Neural progenitor cell (in vitro differentiated cells): ENCODE measurements around the gene PIP4K2A. TPM values are rescaled to one million over a fixed set of nuclear protein-coding genes. Genes with fewer than 3 reads are reported as not detected.
A peak's percentile ranks its signal among the peaks of the same experiment; 100 is the strongest.

ENCODE experiments used
- DNase-seq: peaks from one replicate; pipeline ENCODE4 v3.0.0-alpha.2; 2016; ENCODE audit warnings: low spot score
- H2AFZ ChIP-seq: fragments of 200-600 bp; sonication (generic); replicated peaks from 2 replicates; pipeline ENCODE4 v1.6.1; 2016; ENCODE audit warnings: antibody characterized with exemption
- H3F3A ChIP-seq: fragments of 200-600 bp; sonication (generic); 2 replicates; pipeline ENCODE4 v1.6.1; 2016; ENCODE audit warnings: antibody characterized with exemption, low read depth
- H3K27ac ChIP-seq: fragments of 200-600 bp; sonication (generic); 2 replicates; pipeline ENCODE4 v1.5.1; 2016; ENCODE audit warnings: mild to moderate bottlenecking
- H3K27me3 ChIP-seq: fragments of 200-600 bp; sonication (generic); 2 replicates; pipeline ENCODE4 v1.6.1; 2016; ENCODE audit warnings: mild to moderate bottlenecking, moderate library complexity
- H3K36me3 ChIP-seq: fragments of 200-600 bp; sonication (generic); 2 replicates; pipeline ENCODE4 v1.5.1; 2016
- H3K4me1 ChIP-seq: fragments of 200-600 bp; sonication (generic); 2 replicates; pipeline ENCODE4 v1.6.1; 2016; ENCODE audit warnings: mixed run types
- H3K4me2 ChIP-seq: fragments of 200-600 bp; sonication (generic); 2 replicates; pipeline ENCODE4 v1.6.1; 2016
- H3K4me3 ChIP-seq: fragments of 200-600 bp; sonication (generic); 2 replicates; pipeline ENCODE4 v1.5.1; 2016
- H3K79me2 ChIP-seq: fragments of 200-600 bp; sonication (generic); 2 replicates; pipeline ENCODE4 v1.6.1; 2016; ENCODE audit warnings: low read depth
- H3K9ac ChIP-seq: fragments of 200-600 bp; sonication (generic); 2 replicates; pipeline ENCODE4 v1.6.1; 2016
- H3K9me3 ChIP-seq: fragments of 200-600 bp; sonication (generic); 2 replicates; pipeline ENCODE4 v1.5.1; 2016; ENCODE audit warnings: low read depth
- H4K20me1 ChIP-seq: fragments of 200-600 bp; sonication (generic); 2 replicates; pipeline ENCODE4 v1.6.1; 2016; ENCODE audit warnings: low read depth
- H3K27ac Mint-ChIP-seq: 3 replicates; pipeline ENCODE4 v1.8.0; 2021; ENCODE audit warnings: mixed read lengths
- H3K27me3 Mint-ChIP-seq: 2 replicates; pipeline ENCODE4 v1.8.0; 2022; ENCODE audit warnings: low read depth, mild to moderate bottlenecking, inconsistent platforms, moderate library complexity, mixed read lengths; ENCODE audit not compliant: insufficient read depth
- H3K36me3 Mint-ChIP-seq: 3 replicates; pipeline ENCODE4 v1.8.0; 2021; ENCODE audit warnings: mixed read lengths
- H3K4me1 Mint-ChIP-seq: 3 replicates; pipeline ENCODE4 v1.8.0; 2021; ENCODE audit warnings: mixed read lengths
- H3K4me3 Mint-ChIP-seq: 3 replicates; pipeline ENCODE4 v1.8.0; 2021; ENCODE audit warnings: mild to moderate bottlenecking, moderate library complexity, mixed read lengths
- H3K9me3 Mint-ChIP-seq: 3 replicates; pipeline ENCODE4 v1.8.0; 2020; ENCODE audit warnings: mixed read lengths
- CTCF ChIP-seq: fragments of 200-600 bp; sonication (generic); IDR thresholded peaks from 2 replicates; pipeline ENCODE4 v1.5.1; 2017; ENCODE audit warnings: antibody characterized with exemption, mild to moderate bottlenecking
- EZH2 ChIP-seq: fragments of 200-600 bp; sonication (generic); IDR thresholded peaks from 2 replicates; pipeline ENCODE4 v1.6.1; 2017; ENCODE audit warnings: antibody characterized with exemption, mild to moderate bottlenecking, moderate library complexity
- EZH2phosphoT487 ChIP-seq: fragments of 200-600 bp; sonication (generic); IDR thresholded peaks from 2 replicates; pipeline ENCODE4 v1.6.1; 2017; ENCODE audit warnings: antibody characterized with exemption
- total RNA-seq: library from RNA; depleted of rRNA; stranded (reverse); fragments of >200 nt; gene quantifications from 2 replicates; pipeline ENCODE4 v1.2.3, GENCODE V29; 2015; ENCODE audit warnings: low replicate concordance

Gene PIP4K2A
- total RNA-seq, 1 donor from 2014 or later = 37.6 TPM

DNA sequence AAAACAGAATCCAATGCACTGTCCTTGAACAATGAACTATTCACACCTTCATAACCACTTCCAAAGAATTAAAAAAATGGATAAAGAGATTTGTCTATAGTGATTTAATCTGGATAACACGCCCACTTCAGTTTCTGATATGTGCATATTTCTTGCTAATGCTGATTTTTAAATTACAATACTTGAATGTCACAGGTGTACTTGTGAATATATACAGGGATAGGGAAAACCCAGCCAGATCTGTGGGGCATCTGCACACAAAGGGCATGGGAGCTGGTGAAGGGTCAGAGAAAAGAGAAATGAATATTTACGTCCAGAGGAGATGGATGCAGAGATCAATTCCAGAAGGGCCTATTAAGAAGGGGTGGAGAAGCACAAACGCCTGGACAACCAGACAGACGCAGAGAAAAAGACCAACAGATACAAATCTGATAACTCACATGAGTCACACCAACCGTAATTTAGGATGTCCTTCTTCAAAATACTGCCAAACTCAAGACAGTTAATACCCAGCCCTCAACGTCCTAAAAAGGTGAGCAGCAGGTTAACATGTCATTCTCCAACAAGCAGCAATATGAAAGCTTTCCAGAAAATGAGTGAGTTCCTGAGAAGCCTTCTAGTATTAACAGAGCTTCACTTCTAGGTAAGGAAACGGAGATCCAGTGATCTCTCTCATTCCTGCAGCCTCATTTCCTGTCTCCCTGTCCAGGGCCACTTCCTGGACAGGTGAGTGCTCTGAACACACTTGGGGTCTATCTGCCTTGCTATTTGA lies 41.9 kb downstream of the PIP4K2A start:
- Histone ChIP-seq H3K4me3 (no peak overlapping the region), H2AFZ (no peak overlapping the region), H3K9me3 (no peaks in the 10 kb centered on the region), H3K27me3 (no peaks in the 10 kb centered on the region), H3K9ac (no peak overlapping the region), H3K79me2 (peaks cover 90% of the 10 kb centered on the region), H3K36me3 (no peaks in the 10 kb centered on the region), H3K4me2 (no peak overlapping the region), H3K27ac (no peak overlapping the region), H3K4me1 (no peaks in the 10 kb centered on the region), H4K20me1 (peaks cover 22% of the 10 kb centered on the region), H3F3A (peaks cover 8% of the 10 kb centered on the region)
- Mint-ChIP-seq H3K27me3 (no peaks in the 10 kb centered on the region), H3K36me3 (no peaks in the 10 kb centered on the region), H3K4me1 (peaks cover 32% of the 10 kb centered on the region), H3K27ac (peak overlapping the region; percentile 53), H3K9me3 (no peaks in the 10 kb centered on the region), H3K4me3 (no peak overlapping the region)
- TF ChIP-seq EZH2phosphoT487 = no peak
- TF ChIP-seq CTCF = no peak
- TF ChIP-seq EZH2 = no peak
- DNase-seq = no peak

DNA sequence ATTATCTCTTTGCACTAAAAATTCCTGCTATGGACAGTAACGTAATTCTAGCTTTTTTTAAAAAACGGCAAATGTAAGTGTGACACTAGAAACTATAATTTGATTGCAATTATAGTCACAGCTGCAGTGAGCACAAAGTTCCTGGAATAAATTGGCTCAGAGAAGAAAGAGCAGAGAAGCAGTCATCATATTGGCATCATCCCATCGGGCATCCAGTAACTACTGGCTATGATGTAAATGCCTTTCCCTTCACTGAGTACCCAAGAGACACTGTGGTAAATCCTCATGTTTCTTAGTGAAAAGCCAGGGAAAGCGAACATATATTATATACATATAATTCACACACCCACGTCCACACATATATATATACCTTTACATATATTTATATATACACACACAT lies 43.6 kb downstream of the PIP4K2A start:
- Mint-ChIP-seq H3K27ac (no peak overlapping the region), H3K4me3 (no peak overlapping the region), H3K27me3 (no peaks in the 10 kb centered on the region), H3K9me3 (no peaks in the 10 kb centered on the region), H3K36me3 (no peaks in the 10 kb centered on the region), H3K4me1 (peaks cover 35% of the 10 kb centered on the region)
- H3K79me2 ChIP-seq = peaks cover 90% of the 10 kb centered on the region
- DNase-seq = no peak
- no peaks in the 10 kb centered on the region for H3K9me3 ChIP-seq
- no peak overlapping the region for H3K27ac ChIP-seq
- TF ChIP-seq CTCF (no peak), EZH2phosphoT487 (no peak), EZH2 (no peak)
- no peaks in the 10 kb centered on the region for H3K4me1 ChIP-seq
- no peaks in the 10 kb centered on the region for H3K27me3 ChIP-seq
- no peak overlapping the region for H3K9ac ChIP-seq
- H2AFZ ChIP-seq = no peak overlapping the region
- no peaks in the 10 kb centered on the region for H3K36me3 ChIP-seq
- H3F3A ChIP-seq = peaks cover 8% of the 10 kb centered on the region
- H3K4me2 ChIP-seq = no peak overlapping the region
- H4K20me1 ChIP-seq = peaks cover 22% of the 10 kb centered on the region
- H3K4me3 ChIP-seq = no peak overlapping the region

GRCh38 chr10:22669163-22669711 lies 45.1 kb downstream of the PIP4K2A start:
- Histone ChIP-seq H3F3A (peaks cover 8% of the 10 kb centered on the region), H3K27me3 (no peaks in the 10 kb centered on the region), H4K20me1 (peaks cover 22% of the 10 kb centered on the region), H3K4me3 (no peak overlapping the region), H3K4me2 (no peak overlapping the region), H3K4me1 (no peaks in the 10 kb centered on the region), H3K27ac (no peak overlapping the region), H3K9me3 (no peaks in the 10 kb centered on the region), H3K36me3 (no peaks in the 10 kb centered on the region), H2AFZ (no peak overlapping the region), H3K9ac (no peak overlapping the region), H3K79me2 (peaks cover 93% of the 10 kb centered on the region)
- no peaks in the 10 kb centered on the region for H3K27me3 Mint-ChIP-seq
- peaks cover 35% of the 10 kb centered on the region for H3K4me1 Mint-ChIP-seq
- no peak for TF ChIP-seq CTCF
- TF ChIP-seq EZH2 = no peak
- no peak for TF ChIP-seq EZH2phosphoT487
- DNase-seq = no peak
- no peaks in the 10 kb centered on the region for H3K9me3 Mint-ChIP-seq
- no peaks in the 10 kb centered on the region for H3K36me3 Mint-ChIP-seq
- H3K27ac Mint-ChIP-seq = peak overlapping the region; percentile 5
- H3K4me3 Mint-ChIP-seq = no peak overlapping the region
